ENCODE measurements around the gene SHBG.
A peak's percentile ranks its signal among the peaks of the same experiment; 100 is the strongest.

SHBG gene

GRCh38 chr17:7655541-7655840 is 25.6 kb downstream of the SHBG start:
- TF ChIP-seq CTCF (IDR thresholded peaks at IDR 0.05; ENCODE audit: insufficient read depth, low read depth, low read length, missing control alignments) = no peak
- DNase-seq (ENCODE audit: low read depth) = peak; percentile 40
- H3K4me3 ChIP-seq (ENCODE audit: low read depth, low read length) = no peak overlapping the region

GRCh38 chr17:7656958-7657609 is 27.1 kb downstream of the SHBG start:
- TF ChIP-seq CTCF (IDR thresholded peaks at IDR 0.05; ENCODE audit: insufficient read depth, low read depth, low read length, missing control alignments) = no peak
- no peak overlapping the region for H3K4me3 ChIP-seq (ENCODE audit: low read depth, low read length)
- no peak for DNase-seq (ENCODE audit: low read depth)

GRCh38 chr17:7667656-7668406 is 37.9 kb downstream of the SHBG start:
- TF ChIP-seq CTCF (IDR thresholded peaks at IDR 0.05; ENCODE audit: insufficient read depth, low read depth, low read length, missing control alignments) = no peak
- no peak for DNase-seq (ENCODE audit: low read depth)
- H3K4me3 ChIP-seq (ENCODE audit: low read depth, low read length) = no peak overlapping the region

DNA sequence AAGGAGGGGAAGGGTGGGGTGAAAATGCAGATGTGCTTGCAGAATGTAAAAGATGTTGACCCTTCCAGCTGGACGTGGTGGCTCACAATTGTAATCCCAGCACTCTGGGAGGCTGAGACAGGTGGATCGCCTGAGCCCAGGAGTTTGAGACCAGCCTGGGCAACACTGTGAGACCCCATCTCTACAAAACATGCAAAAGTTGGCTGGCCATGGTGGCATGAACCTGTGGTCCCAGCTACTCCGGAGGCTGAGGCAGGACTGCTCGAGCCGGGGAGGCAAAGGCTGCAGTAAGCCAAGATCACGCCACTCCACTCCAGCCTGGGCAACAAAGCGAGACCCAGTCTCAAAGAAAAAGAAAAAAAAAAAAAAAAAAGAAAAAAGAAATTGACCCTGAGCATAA is 38.5 kb downstream of the SHBG start:
- TF ChIP-seq CTCF (IDR thresholded peaks at IDR 0.05; ENCODE audit: insufficient read depth, low read depth, low read length, missing control alignments) = no peak
- H3K4me3 ChIP-seq (ENCODE audit: low read depth, low read length) = no peak overlapping the region
- no peak for DNase-seq (ENCODE audit: low read depth)

GRCh38 chr17:7673239-7673638 is 43.3 kb downstream of the SHBG start:
- peak; percentile 50 for DNase-seq (ENCODE audit: low read depth)
- peak; percentile 43 for TF ChIP-seq CTCF (IDR thresholded peaks at IDR 0.05; ENCODE audit: insufficient read depth, low read depth, low read length, missing control alignments)
- no peak overlapping the region for H3K4me3 ChIP-seq (ENCODE audit: low read depth, low read length)

- no peak overlapping the region for H3K4me3 ChIP-seq (ENCODE audit: low read depth, low read length)
- no peak for DNase-seq (ENCODE audit: low read depth)
- TF ChIP-seq CTCF (IDR thresholded peaks at IDR 0.05; ENCODE audit: insufficient read depth, low read depth, low read length, missing control alignments) = no peak
These were observed 45.0 kb downstream of the SHBG start for GRCh38 chr17:7674934-7675333.

DNA sequence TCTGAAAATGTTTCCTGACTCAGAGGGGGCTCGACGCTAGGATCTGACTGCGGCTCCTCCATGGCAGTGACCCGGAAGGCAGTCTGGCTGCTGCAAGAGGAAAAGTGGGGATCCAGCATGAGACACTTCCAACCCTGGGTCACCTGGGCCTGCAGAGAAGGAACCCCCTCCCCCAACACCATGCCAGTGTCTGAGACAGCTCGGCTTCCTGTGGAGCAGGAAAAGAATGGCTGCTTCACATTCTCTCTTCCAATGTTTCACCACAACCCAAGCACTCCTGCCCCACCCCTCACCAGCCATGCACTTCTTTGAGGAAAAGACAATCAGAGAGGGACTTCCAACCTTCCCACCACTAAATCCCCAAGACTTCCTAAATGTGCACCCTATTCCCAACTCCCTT is 46.6 kb downstream of the SHBG start:
- no peak for TF ChIP-seq CTCF (IDR thresholded peaks at IDR 0.05; ENCODE audit: insufficient read depth, low read depth, low read length, missing control alignments)

More for the DNA sequence above, 46.6 kb downstream of the SHBG start:
- no peak overlapping the region for H3K4me3 ChIP-seq (ENCODE audit: low read depth, low read length)
- DNase-seq (ENCODE audit: low read depth) = no peak
